Measurements from ENCODE around the gene COL26A1. TPM values are rescaled to one million over a fixed set of nuclear protein-coding genes. Genes with fewer than 3 reads are reported as not detected.

Gene COL26A1
- polyA plus RNA-seq, 1 experiment = 0.48 TPM

- TF ChIP-seq, protein P1, sequence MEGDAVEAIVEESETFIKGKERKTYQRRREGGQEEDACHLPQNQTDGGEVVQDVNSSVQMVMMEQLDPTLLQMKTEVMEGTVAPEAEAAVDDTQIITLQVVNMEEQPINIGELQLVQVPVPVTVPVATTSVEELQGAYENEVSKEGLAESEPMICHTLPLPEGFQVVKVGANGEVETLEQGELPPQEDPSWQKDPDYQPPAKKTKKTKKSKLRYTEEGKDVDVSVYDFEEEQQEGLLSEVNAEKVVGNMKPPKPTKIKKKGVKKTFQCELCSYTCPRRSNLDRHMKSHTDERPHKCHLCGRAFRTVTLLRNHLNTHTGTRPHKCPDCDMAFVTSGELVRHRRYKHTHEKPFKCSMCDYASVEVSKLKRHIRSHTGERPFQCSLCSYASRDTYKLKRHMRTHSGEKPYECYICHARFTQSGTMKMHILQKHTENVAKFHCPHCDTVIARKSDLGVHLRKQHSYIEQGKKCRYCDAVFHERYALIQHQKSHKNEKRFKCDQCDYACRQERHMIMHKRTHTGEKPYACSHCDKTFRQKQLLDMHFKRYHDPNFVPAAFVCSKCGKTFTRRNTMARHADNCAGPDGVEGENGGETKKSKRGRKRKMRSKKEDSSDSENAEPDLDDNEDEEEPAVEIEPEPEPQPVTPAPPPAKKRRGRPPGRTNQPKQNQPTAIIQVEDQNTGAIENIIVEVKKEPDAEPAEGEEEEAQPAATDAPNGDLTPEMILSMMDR (IDR thresholded peaks at IDR 0.05; ENCODE audit: insufficient read depth, low read depth, low read length) = peak; percentile 87
- Histone ChIP-seq H3K27me3 (ENCODE audit: control insufficient read depth, insufficient read depth, low read length) (peaks cover 1% of the 10 kb centered on the region), H3K4me3 (ENCODE audit: low read depth, low read length) (no peak overlapping the region), H3K36me3 (ENCODE audit: control insufficient read depth, insufficient read depth, low read length) (no peaks in the 10 kb centered on the region)
- no peak for DNase-seq (ENCODE audit: low read depth)
- POLR2A ChIA-PET = no interaction called here
- CTCF ChIA-PET = interaction anchor here (0.6 to 2.8 kb wide), 45 partner anchors 9 to 849 kb away, joined by 3 to 72 read pairs (median 4); partner anchors contain the start of gene IFT22
Observed at GRCh38 chr7:101542527-101543241, 180.0 kb downstream of the COL26A1 start.

- DNase-seq (ENCODE audit: low read depth) = no peak
- Histone ChIP-seq H3K36me3 (ENCODE audit: control insufficient read depth, insufficient read depth, low read length) (no peaks in the 10 kb centered on the region), H3K4me3 (ENCODE audit: low read depth, low read length) (no peak overlapping the region), H3K27me3 (ENCODE audit: control insufficient read depth, insufficient read depth, low read length) (peaks cover 1% of the 10 kb centered on the region)
- ChIA-PET CTCF (interaction anchor here (0.6 to 2.8 kb wide), 38 partner anchors 9 to 737 kb away, joined by 3 to 72 read pairs (median 4); partner anchors contain the start of gene IFT22), POLR2A (no interaction called here)
- TF ChIP-seq, protein P1 (IDR thresholded peaks at IDR 0.05; ENCODE audit: insufficient read depth, low read depth, low read length) = no peak
Observed at GRCh38 chr7:101543242-101543766, 180.6 kb downstream of the COL26A1 start.

DNA sequence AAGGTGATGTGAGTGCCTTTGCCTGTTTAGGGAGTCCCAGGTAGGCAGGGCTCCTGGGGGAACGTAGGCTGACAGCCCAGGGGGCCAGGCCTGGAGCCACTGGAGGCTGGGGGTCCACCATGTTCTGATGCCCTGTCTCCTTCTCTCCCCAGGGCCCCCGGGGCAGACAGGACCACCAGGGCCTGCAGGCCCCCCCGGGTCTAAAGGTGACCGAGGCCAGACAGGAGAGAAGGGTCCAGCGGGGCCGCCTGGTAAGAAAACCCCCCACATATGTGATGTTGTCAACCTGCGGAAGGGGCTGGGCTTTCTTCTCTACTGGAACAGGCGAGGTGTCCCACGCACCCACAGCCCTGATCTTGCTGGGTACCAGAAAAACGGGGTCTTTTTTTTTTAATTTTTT, 181.2 kb downstream of the COL26A1 start:
- POLR2A ChIA-PET = no interaction called here
- TF ChIP-seq, protein P1 (IDR thresholded peaks at IDR 0.05; ENCODE audit: insufficient read depth, low read depth, low read length) = no peak
- Histone ChIP-seq H3K4me3 (ENCODE audit: low read depth, low read length) (no peak overlapping the region), H3K27me3 (ENCODE audit: control insufficient read depth, insufficient read depth, low read length) (peaks cover 1% of the 10 kb centered on the region), H3K36me3 (ENCODE audit: control insufficient read depth, insufficient read depth, low read length) (no peaks in the 10 kb centered on the region)
- DNase-seq (ENCODE audit: low read depth) = no peak
- CTCF ChIA-PET = interaction anchor here (0.6 to 2.8 kb wide), 28 partner anchors 8 to 736 kb away, joined by 3 to 72 read pairs (median 4); no protein-coding TSS in a partner anchor

GRCh38 chr7:101545441-101546190, 182.9 kb downstream of the COL26A1 start:
- ChIA-PET POLR2A (no interaction called here), CTCF (interaction anchor here (1.0 kb wide), 1 partner anchor 18 kb away, joined by 3 read pairs; no protein-coding TSS in a partner anchor)
- H3K4me3 ChIP-seq (ENCODE audit: low read depth, low read length) = no peak overlapping the region
- no peak for DNase-seq (ENCODE audit: low read depth)
- H3K27me3 ChIP-seq (ENCODE audit: control insufficient read depth, insufficient read depth, low read length) = peaks cover 1% of the 10 kb centered on the region
- no peaks in the 10 kb centered on the region for H3K36me3 ChIP-seq (ENCODE audit: control insufficient read depth, insufficient read depth, low read length)
- TF ChIP-seq, protein P1 (IDR thresholded peaks at IDR 0.05; ENCODE audit: insufficient read depth, low read depth, low read length) = no peak

Measured in BJ (cell line).